ENCODE data around the gene ASB10.

ASB10 gene

DNA sequence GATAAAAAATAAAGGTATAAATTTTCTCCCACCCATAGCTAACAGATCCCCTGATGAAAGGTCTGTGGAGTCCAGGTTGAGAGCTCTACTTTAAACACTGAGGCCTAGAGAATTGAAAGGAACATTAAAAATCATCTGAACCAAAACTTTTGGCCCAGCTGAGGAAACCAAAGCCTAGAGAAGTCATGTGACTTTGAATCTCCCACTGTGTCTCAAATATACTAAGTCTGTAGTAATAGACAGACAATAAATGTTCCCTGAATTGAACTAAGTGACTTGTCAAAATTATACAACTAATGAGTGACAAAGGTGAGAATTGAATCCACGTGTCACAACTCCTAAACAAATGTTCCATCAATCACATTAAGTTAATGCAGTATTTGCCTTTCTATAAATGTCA lies 25.3 kb downstream of the ASB10 start:
- no peak for ATAC-seq (replicated peaks; ENCODE audit: extremely low read depth, poor library complexity, severe bottlenecking)
- no peaks in the 10 kb centered on the region for H3K9me3 Mint-ChIP-seq
- no peak overlapping the region for H3K4me3 Mint-ChIP-seq

GRCh38 chr7:151157645-151158329 lies 29.3 kb downstream of the ASB10 start:
- DNase-seq (ENCODE audit: low spot score in 2 of 2) = no peak
- no peak overlapping the region for H3K27ac Mint-ChIP-seq (ENCODE audit: low read depth)
- H3K4me3 Mint-ChIP-seq = no peak overlapping the region
- H3K36me3 Mint-ChIP-seq (ENCODE audit: insufficient read depth) = no peaks in the 10 kb centered on the region
- ATAC-seq (replicated peaks; ENCODE audit: extremely low read depth, poor library complexity, severe bottlenecking) = no peak
- no peaks in the 10 kb centered on the region for H3K4me1 Mint-ChIP-seq
- no peaks in the 10 kb centered on the region for H3K9me3 Mint-ChIP-seq
- H3K27me3 Mint-ChIP-seq = peaks cover 37% of the 10 kb centered on the region

More for the DNA sequence above, 25.3 kb downstream of the ASB10 start:
- no peak for DNase-seq (ENCODE audit: low spot score in 2 of 2)
- Mint-ChIP-seq H3K27ac (ENCODE audit: low read depth) (no peak overlapping the region), H3K36me3 (ENCODE audit: insufficient read depth) (no peaks in the 10 kb centered on the region), H3K4me1 (no peaks in the 10 kb centered on the region), H3K27me3 (peaks cover 20% of the 10 kb centered on the region)

DNA sequence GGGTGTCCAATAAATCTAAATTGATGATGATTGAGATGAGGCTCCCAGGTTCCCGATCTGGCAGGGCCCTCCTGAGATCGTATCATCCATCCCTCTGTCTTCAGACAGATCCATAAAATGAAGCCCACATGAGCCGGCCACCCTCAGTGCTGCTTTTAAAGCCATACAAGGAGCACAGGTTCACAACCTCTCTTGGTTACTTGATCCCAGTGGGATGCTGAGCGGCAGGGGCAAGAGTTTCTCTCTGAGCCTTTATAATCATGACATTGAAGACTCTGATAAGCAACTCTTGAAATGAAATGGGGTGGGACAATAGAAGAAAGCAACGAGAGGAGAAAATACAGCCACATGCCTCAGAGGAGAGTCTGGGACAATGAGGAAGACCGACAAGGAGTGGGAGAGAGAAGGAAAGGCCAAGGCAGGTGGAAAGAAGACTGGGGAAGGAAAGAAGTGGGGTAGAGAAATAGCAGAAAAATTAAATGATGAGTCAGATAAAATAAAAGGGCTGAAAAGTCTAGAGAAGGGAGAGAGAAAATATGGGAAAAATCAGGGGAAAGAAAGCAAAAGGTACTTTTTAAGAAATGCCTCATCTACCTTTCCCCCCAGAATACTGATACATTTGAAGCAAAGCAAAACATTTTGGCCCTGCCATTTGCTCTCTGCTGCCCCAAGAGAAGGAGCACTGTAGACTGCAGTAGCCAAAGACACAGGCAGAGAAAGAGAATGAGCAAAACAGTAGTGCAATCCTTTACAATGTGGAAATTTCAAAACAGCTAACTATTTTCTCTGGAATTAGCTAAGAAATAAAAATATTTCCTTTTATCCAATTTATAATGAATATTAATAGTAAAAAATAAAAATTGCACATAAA lies 34.2 kb downstream of the ASB10 start:
- no peak for ATAC-seq (replicated peaks; ENCODE audit: extremely low read depth, poor library complexity, severe bottlenecking)
- no peak overlapping the region for H3K27ac Mint-ChIP-seq (ENCODE audit: low read depth)
- no peak for DNase-seq (ENCODE audit: low spot score in 2 of 2)
- no peaks in the 10 kb centered on the region for H3K36me3 Mint-ChIP-seq (ENCODE audit: insufficient read depth)
- no peaks in the 10 kb centered on the region for H3K4me1 Mint-ChIP-seq
- H3K27me3 Mint-ChIP-seq = peaks cover 29% of the 10 kb centered on the region
- H3K4me3 Mint-ChIP-seq = no peak overlapping the region
- no peaks in the 10 kb centered on the region for H3K9me3 Mint-ChIP-seq

GRCh38 chr7:151150388-151150787 lies 36.7 kb downstream of the ASB10 start:
- H3K27me3 Mint-ChIP-seq = peaks cover 10% of the 10 kb centered on the region
- DNase-seq (ENCODE audit: low spot score in 2 of 2) = no peak
- H3K36me3 Mint-ChIP-seq (ENCODE audit: insufficient read depth) = no peaks in the 10 kb centered on the region
- no peaks in the 10 kb centered on the region for H3K9me3 Mint-ChIP-seq
- no peak overlapping the region for H3K4me3 Mint-ChIP-seq
- no peak overlapping the region for H3K27ac Mint-ChIP-seq (ENCODE audit: low read depth)
- H3K4me1 Mint-ChIP-seq = no peaks in the 10 kb centered on the region
- ATAC-seq (replicated peaks; ENCODE audit: extremely low read depth, poor library complexity, severe bottlenecking) = no peak

GRCh38 chr7:151148319-151149259 lies 38.5 kb downstream of the ASB10 start:
- H3K9me3 Mint-ChIP-seq = no peaks in the 10 kb centered on the region
- H3K27me3 Mint-ChIP-seq = no peaks in the 10 kb centered on the region
- ATAC-seq (replicated peaks; ENCODE audit: extremely low read depth, poor library complexity, severe bottlenecking) (no peak), DNase-seq (ENCODE audit: low spot score in 2 of 2) (no peak)
- no peaks in the 10 kb centered on the region for H3K4me1 Mint-ChIP-seq
- H3K4me3 Mint-ChIP-seq = no peak overlapping the region
- H3K36me3 Mint-ChIP-seq (ENCODE audit: insufficient read depth) = peaks cover 4% of the 10 kb centered on the region
- no peak overlapping the region for H3K27ac Mint-ChIP-seq (ENCODE audit: low read depth)

DNA sequence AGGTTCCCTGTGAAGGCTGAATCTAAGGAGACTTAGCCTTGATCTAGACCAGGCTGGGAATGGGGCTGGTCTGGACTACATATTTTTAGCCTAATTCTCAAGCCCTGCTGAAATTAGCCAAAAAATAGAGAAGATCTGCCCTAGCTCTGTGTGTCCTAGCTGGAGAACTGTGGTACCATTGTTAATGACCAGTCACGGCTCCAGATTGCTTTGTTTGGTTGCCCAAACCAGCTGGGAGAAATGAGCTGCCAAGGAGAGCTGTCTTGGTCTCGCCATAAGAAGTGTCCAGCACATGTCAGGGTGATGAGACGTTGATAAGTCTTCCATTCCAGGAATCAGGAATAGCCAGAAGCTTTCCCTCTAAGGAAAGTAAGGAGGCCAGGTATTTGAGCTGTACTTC lies 40.3 kb downstream of the ASB10 start:
- peaks cover 5% of the 10 kb centered on the region for H3K36me3 Mint-ChIP-seq (ENCODE audit: insufficient read depth)
- no peak overlapping the region for H3K27ac Mint-ChIP-seq (ENCODE audit: low read depth)
- H3K4me1 Mint-ChIP-seq = no peaks in the 10 kb centered on the region
- H3K9me3 Mint-ChIP-seq = no peaks in the 10 kb centered on the region
- no peak overlapping the region for H3K4me3 Mint-ChIP-seq
- DNase-seq (ENCODE audit: low spot score in 2 of 2) (no peak), ATAC-seq (replicated peaks; ENCODE audit: extremely low read depth, poor library complexity, severe bottlenecking) (no peak)
- H3K27me3 Mint-ChIP-seq = no peaks in the 10 kb centered on the region

DNA sequence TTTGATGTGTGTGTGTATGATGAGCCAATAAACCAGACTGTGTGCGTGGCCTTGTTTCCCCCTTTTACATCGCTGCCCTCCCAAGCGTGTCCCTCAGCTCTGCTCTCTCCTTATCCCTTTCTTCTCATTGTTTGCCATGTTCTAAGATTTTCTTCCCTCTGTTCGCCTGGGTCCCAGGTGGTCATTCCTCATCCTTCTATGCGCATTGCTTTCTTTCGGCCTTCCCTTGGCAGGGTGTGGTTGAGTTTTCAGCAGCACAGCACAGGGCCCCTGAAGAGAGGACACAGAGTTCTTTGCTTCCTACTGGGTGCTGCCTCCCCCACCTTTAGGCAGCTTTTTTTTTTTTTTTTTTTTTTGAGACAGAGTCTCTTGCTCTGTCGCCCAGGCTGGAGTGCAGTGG lies 42.7 kb downstream of the ASB10 start:
- no peak overlapping the region for H3K4me3 Mint-ChIP-seq

DNA sequence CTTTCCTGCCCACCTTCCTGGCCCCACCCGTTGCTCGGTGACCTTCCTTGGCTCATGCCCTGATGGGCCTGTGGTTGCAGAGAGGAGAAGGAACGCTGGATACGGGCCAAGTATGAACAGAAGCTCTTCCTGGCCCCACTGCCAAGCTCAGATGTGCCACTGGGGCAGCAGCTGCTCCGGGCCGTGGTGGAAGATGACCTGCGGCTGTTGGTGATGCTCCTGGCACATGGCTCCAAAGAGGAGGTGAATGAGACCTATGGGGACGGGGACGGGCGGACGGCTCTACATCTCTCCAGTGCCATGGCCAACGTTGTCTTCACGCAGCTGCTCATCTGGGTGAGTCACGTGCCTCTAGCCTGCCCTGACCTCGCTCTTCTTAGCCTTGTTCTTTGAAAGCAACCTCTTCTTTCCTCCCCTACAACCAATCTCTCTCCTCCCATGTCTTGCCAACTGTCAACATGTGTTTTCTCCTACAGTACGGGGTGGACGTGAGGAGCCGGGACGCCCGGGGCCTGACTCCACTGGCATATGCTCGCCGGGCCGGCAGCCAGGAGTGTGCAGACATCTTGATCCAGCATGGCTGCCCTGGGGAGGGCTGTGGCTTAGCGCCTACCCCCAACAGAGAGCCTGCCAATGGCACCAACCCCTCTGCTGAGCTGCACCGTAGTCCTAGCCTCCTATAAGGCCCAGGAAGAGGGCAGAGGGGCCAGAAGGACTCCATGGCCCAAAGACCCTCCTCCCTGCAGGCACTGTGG lies 43.6 kb downstream of the ASB10 start:
- DNase-seq (ENCODE audit: low spot score in 2 of 2) (no peak), ATAC-seq (replicated peaks; ENCODE audit: extremely low read depth, poor library complexity, severe bottlenecking) (no peak)
- Mint-ChIP-seq H3K4me1 (no peaks in the 10 kb centered on the region), H3K4me3 (no peak overlapping the region), H3K27ac (ENCODE audit: low read depth) (no peak overlapping the region), H3K9me3 (no peaks in the 10 kb centered on the region), H3K27me3 (no peaks in the 10 kb centered on the region), H3K36me3 (ENCODE audit: insufficient read depth) (peaks cover 5% of the 10 kb centered on the region)

More for the DNA sequence above, 42.7 kb downstream of the ASB10 start:
- Mint-ChIP-seq H3K4me1 (no peaks in the 10 kb centered on the region), H3K36me3 (ENCODE audit: insufficient read depth) (peaks cover 5% of the 10 kb centered on the region), H3K9me3 (no peaks in the 10 kb centered on the region), H3K27me3 (no peaks in the 10 kb centered on the region), H3K27ac (ENCODE audit: low read depth) (no peak overlapping the region)
- no peak for DNase-seq (ENCODE audit: low spot score in 2 of 2)
- ATAC-seq (replicated peaks; ENCODE audit: extremely low read depth, poor library complexity, severe bottlenecking) = no peak

DNA sequence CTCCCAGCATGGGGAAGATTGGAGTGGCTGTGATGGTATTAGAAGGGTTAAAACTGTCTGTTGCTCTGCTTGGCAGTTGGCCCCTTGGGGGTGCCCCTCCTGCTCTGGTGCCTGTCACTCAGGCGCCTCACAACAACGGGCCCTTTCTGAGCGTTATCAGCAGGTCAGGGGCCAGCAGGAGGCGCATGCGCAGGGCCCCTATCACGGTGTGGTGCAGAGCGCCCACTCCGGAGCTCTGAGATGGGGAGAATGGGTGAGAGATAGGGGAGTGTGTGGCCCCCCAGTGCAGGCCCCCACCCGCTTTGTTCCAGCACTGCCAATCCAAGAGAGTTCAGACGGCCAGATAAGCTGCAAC lies 44.4 kb downstream of the ASB10 start:
- H3K4me1 Mint-ChIP-seq = no peaks in the 10 kb centered on the region
- DNase-seq (ENCODE audit: low spot score in 2 of 2) (no peak), ATAC-seq (replicated peaks; ENCODE audit: extremely low read depth, poor library complexity, severe bottlenecking) (no peak)
- no peaks in the 10 kb centered on the region for H3K9me3 Mint-ChIP-seq
- no peak overlapping the region for H3K4me3 Mint-ChIP-seq
- H3K27me3 Mint-ChIP-seq = no peaks in the 10 kb centered on the region
- H3K36me3 Mint-ChIP-seq (ENCODE audit: insufficient read depth) = peaks cover 5% of the 10 kb centered on the region
- no peak overlapping the region for H3K27ac Mint-ChIP-seq (ENCODE audit: low read depth)

GRCh38 chr7:151141855-151142685 lies 45.0 kb downstream of the ASB10 start:
- Mint-ChIP-seq H3K27ac (ENCODE audit: low read depth) (no peak overlapping the region), H3K36me3 (ENCODE audit: insufficient read depth) (peaks cover 5% of the 10 kb centered on the region), H3K27me3 (no peaks in the 10 kb centered on the region), H3K4me1 (no peaks in the 10 kb centered on the region), H3K4me3 (no peak overlapping the region), H3K9me3 (no peaks in the 10 kb centered on the region)
- DNase-seq (ENCODE audit: low spot score in 2 of 2) (no peak), ATAC-seq (replicated peaks; ENCODE audit: extremely low read depth, poor library complexity, severe bottlenecking) (no peak)

DNA sequence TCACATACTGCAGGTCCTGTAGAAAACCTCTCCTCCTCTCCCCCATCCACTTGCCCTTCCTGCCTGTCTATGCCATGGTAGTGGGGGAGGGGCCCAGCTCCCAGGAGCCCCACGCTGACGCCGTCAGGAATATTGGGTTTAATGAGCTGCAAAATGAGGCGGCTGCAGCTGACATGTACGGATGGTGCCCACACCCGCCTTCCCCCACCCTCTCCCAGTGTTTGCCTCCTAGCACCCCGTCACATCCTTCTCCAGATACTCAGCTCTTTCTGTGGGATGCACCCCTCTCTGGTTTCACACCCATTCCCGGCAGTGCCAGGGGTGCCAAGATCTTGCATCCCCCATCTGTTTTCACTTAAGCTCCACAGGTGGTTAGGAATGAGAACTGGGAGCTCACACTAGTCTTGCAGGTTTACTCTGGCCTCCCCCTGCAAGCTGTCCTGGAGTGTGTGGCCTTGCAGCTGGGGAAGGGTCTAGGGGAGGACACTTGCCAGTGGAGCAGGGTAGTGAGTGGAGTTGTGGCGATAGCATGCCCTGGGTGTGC lies 45.7 kb downstream of the ASB10 start:
- Mint-ChIP-seq H3K36me3 (ENCODE audit: insufficient read depth) (peaks cover 5% of the 10 kb centered on the region), H3K9me3 (no peaks in the 10 kb centered on the region), H3K27me3 (no peaks in the 10 kb centered on the region), H3K4me3 (no peak overlapping the region), H3K4me1 (no peaks in the 10 kb centered on the region), H3K27ac (ENCODE audit: low read depth) (no peak overlapping the region)
- DNase-seq (ENCODE audit: low spot score in 2 of 2) (no peak), ATAC-seq (replicated peaks; ENCODE audit: extremely low read depth, poor library complexity, severe bottlenecking) (no peak)
